HEK293 (cell line): ENCODE results near the gene GLO1.

Experiments
- CTCF ChIA-PET: fragments of 350-600 bp; formaldehyde crosslinking; extraction: SDS; loops from one replicate; lab custom pipeline; 2021; ENCODE audit warnings: antibody characterized with exemption; lab: Yijun Ruan, JAX
- POLR2A ChIA-PET: fragments of 300-600 bp; formaldehyde crosslinking; extraction: SDS; loops from one replicate; lab custom pipeline; 2020; ENCODE audit warnings: antibody characterized with exemption, inconsistent platforms; lab: Yijun Ruan, JAX
- H3K27ac ChIP-seq: fragments of 200-500 bp; sonication (Bioruptor generic); 2 replicates; pipeline ENCODE4 v1.5.1; 2014; ENCODE audit warnings: low read depth, low read length, control low read depth, inconsistent platforms; ENCODE audit errors: extremely low read depth
- H3K36me3 ChIP-seq, 2 experiments: fragments of 200-500 bp in 1 of 2; sonication (Bioruptor generic) in 1 of 2; 1 replicate in 1 of 2; 2 replicates in 1 of 2; pipeline ENCODE4 v1.5.1; 2014 to 2017; ENCODE audit warnings: inconsistent platforms in 2 of 2, low read length in 2 of 2; ENCODE audit not compliant: control insufficient read depth in 2 of 2, insufficient read depth in 1 of 2
- H3K4me1 ChIP-seq: fragments of 200-500 bp; sonication (Bioruptor generic); 2 replicates; pipeline ENCODE4 v1.5.1; 2014; ENCODE audit warnings: mild to moderate bottlenecking, low read length, inconsistent platforms; ENCODE audit not compliant: control insufficient read depth, insufficient read depth
- H3K4me3 ChIP-seq: 2 replicates; pipeline ENCODE4 v1.5.1; 2011; ENCODE audit warnings: low read depth, mild to moderate bottlenecking, control low read depth, low read length, moderate library complexity
- H3K9me3 ChIP-seq: fragments of 200-500 bp; sonication (Bioruptor generic); 2 replicates; pipeline ENCODE4 v1.5.1; 2014; ENCODE audit warnings: low read depth, low read length, inconsistent platforms; ENCODE audit not compliant: control insufficient read depth, insufficient read depth
- KLF8 ChIP-seq: fragments of 450-650 bp; formaldehyde crosslinking; IDR thresholded peaks from 2 replicates; pipeline ENCODE4 v1.5.1; 2016; ENCODE audit warnings: missing biosample characterization, missing genetic modification characterization
- MYNN ChIP-seq: fragments of 450-650 bp; formaldehyde crosslinking; IDR thresholded peaks from 2 replicates; pipeline ENCODE4 v1.5.1; 2016; ENCODE audit warnings: missing biosample characterization, missing genetic modification characterization, borderline replicate concordance
- OVOL3 ChIP-seq: fragments of 450-650 bp; formaldehyde crosslinking; IDR thresholded peaks from 2 replicates; pipeline ENCODE4 v1.5.1; 2016; ENCODE audit warnings: missing biosample characterization, missing genetic modification characterization
- RBAK ChIP-seq: fragments of 450-650 bp; formaldehyde crosslinking; IDR thresholded peaks from 2 replicates; pipeline ENCODE4 v1.5.1; 2016; ENCODE audit warnings: missing biosample characterization, missing genetic modification characterization
- REPIN1 ChIP-seq: fragments of 450-650 bp; formaldehyde crosslinking; IDR thresholded peaks from 2 replicates; pipeline ENCODE4 v1.5.1; 2017; ENCODE audit warnings: missing biosample characterization, missing genetic modification characterization, low read depth
- SALL2 ChIP-seq: fragments of 450-650 bp; formaldehyde crosslinking; IDR thresholded peaks from 2 replicates; pipeline ENCODE4 v1.5.0; 2017; ENCODE audit warnings: missing biosample characterization, mild to moderate bottlenecking, missing genetic modification characterization, borderline replicate concordance
- SCRT2 ChIP-seq: fragments of 450-650 bp; formaldehyde crosslinking; IDR thresholded peaks from 2 replicates; pipeline ENCODE4 v1.5.1; 2016; ENCODE audit warnings: missing biosample characterization, missing genetic modification characterization
- YY2 ChIP-seq: fragments of 450-650 bp; formaldehyde crosslinking; IDR thresholded peaks from 2 replicates; pipeline ENCODE4 v1.5.1; 2016; ENCODE audit warnings: missing biosample characterization, missing genetic modification characterization
- ZFHX2 ChIP-seq: fragments of 450-650 bp; formaldehyde crosslinking; conservative IDR thresholded peaks from 2 replicates; pipeline ENCODE4 v1.5.1; 2016; ENCODE audit warnings: missing biosample characterization, missing genetic modification characterization
- ZNF157 ChIP-seq: fragments of 450-650 bp; formaldehyde crosslinking; IDR thresholded peaks from 2 replicates; pipeline ENCODE4 v1.5.1; 2016; ENCODE audit warnings: missing biosample characterization, missing genetic modification characterization
- ZNF174 ChIP-seq: fragments of 450-650 bp; formaldehyde crosslinking; IDR thresholded peaks from 2 replicates; pipeline ENCODE4 v1.5.0; 2017; ENCODE audit warnings: missing biosample characterization, mild to moderate bottlenecking, missing genetic modification characterization
- ZNF221 ChIP-seq: fragments of 450-650 bp; formaldehyde crosslinking; IDR thresholded peaks from 2 replicates; pipeline ENCODE4 v1.5.1; 2017; ENCODE audit warnings: missing biosample characterization, missing genetic modification characterization, borderline replicate concordance
- ZNF274 ChIP-seq, 2 experiments: fragments of 200-500 bp in 1 of 2; fragments of 450-650 bp in 1 of 2; sonication (Bioruptor generic) in 1 of 2; formaldehyde crosslinking in 1 of 2; IDR thresholded peaks; 2 replicates each; pipeline versions ENCODE4 v1.5.1 to v1.6.1; 2014 to 2016; ENCODE audit warnings: borderline replicate concordance in 1 of 2, inconsistent platforms in 1 of 2, low read length in 1 of 2, missing biosample characterization in 1 of 2, missing genetic modification characterization in 1 of 2
- ZNF350 ChIP-seq: fragments of 450-650 bp; formaldehyde crosslinking; IDR thresholded peaks from 2 replicates; pipeline ENCODE4 v1.5.0; 2017; ENCODE audit warnings: missing biosample characterization, mild to moderate bottlenecking, missing genetic modification characterization
- ZNF596 ChIP-seq: fragments of 450-650 bp; IDR thresholded peaks from 2 replicates; pipeline ENCODE4 v1.5.0; 2018; ENCODE audit warnings: missing biosample characterization, mild to moderate bottlenecking, missing genetic modification characterization, moderate library complexity
- ZNF624 ChIP-seq: fragments of 450-650 bp; formaldehyde crosslinking; IDR thresholded peaks from 2 replicates; pipeline ENCODE4 v1.5.1; 2017; ENCODE audit warnings: missing biosample characterization, missing genetic modification characterization
- TF ChIP-seq, protein P1 (sequence below): fragments of 450-650 bp; formaldehyde crosslinking; IDR thresholded peaks from 2 replicates; pipeline ENCODE4; 2016; ENCODE audit warnings: missing biosample characterization, missing genetic modification characterization
- TF ChIP-seq, protein P2 (sequence below): fragments of 450-650 bp; formaldehyde crosslinking; IDR thresholded peaks from 2 replicates; pipeline ENCODE4 v1.5.1; 2017; ENCODE audit warnings: missing biosample characterization, missing genetic modification characterization
- TF ChIP-seq, protein P3 (sequence below): fragments of 450-650 bp; formaldehyde crosslinking; conservative IDR thresholded peaks from 2 replicates; pipeline ENCODE4 v1.5.1; 2016; ENCODE audit warnings: low read depth, missing biosample characterization, missing genetic modification characterization

GLO1 gene

DNA sequence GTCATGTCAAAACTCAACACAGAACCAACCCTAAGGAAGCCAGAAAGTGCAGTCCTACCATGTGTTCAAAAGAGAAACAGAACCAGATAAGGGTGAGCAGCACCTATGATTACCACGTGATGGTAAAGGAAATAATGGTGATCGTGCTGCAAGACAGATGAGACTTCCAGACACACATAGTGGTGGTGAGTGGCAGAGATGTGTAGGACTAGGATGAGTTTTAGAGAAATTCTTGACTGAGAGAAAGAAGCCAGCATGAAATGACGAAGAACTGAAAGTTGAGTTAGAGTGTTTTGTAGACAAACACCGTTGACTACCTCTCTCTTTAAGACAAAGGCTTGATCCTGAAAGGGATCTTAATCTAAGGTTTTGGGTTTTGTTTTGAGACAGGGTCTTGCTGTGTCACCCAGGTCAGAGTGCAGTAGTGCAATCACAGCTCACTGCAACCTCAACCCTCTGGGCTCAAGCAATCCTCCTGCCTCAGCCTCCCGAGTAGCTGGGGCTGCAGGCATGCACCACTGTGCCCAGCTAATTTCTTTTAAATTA, 52.7 kb downstream of the GLO1 start (continued):
- TF ChIP-seq, protein P1, sequence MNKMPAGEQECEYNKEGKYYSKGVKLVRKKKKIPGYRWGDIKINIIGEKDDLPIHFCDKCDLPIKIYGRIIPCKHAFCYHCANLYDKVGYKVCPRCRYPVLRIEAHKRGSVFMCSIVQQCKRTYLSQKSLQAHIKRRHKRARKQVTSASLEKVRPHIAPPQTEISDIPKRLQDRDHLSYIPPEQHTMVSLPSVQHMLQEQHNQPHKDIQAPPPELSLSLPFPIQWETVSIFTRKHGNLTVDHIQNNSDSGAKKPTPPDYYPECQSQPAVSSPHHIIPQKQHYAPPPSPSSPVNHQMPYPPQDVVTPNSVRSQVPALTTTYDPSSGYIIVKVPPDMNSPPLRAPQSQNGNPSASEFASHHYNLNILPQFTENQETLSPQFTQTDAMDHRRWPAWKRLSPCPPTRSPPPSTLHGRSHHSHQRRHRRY (tag by site-specific recombination): no peak
- TF ChIP-seq ZNF624 (tag by site-specific recombination) (no peak), RBAK (no peak), KLF8 (tag by site-specific recombination) (no peak), REPIN1 (tag by site-specific recombination) (no peak)

DNA sequence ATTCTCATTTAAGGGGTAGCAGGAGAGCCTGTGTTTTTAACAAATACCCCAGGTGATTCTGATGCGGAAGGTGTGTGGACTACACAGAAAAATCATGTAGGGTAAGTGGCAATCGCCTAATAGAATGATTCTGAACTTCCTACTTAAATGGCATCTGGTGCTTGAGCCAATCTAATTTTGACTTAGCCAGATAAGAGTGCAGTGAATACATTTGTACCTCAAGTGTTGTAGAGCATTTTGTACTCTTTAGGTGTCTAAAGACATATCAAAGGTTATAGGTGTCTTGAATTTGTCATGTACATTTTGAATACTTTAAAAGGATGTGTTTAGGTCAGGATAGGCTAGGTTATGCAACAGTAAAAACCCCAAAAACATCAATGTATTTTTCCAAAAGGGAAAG, 53.2 kb downstream of the GLO1 start:
- Histone ChIP-seq H3K4me1 (peaks cover 11% of the 10 kb centered on the region), H3K27ac (no peak overlapping the region), H3K4me3 (no peak overlapping the region), H3K9me3 (no peaks in the 10 kb centered on the region), H3K36me3 (no peaks in the 10 kb centered on the region; a peak in 1 of 3 replicates)
- ChIA-PET CTCF (no interaction called here), POLR2A (no interaction called here)
- TF ChIP-seq, protein P2, sequence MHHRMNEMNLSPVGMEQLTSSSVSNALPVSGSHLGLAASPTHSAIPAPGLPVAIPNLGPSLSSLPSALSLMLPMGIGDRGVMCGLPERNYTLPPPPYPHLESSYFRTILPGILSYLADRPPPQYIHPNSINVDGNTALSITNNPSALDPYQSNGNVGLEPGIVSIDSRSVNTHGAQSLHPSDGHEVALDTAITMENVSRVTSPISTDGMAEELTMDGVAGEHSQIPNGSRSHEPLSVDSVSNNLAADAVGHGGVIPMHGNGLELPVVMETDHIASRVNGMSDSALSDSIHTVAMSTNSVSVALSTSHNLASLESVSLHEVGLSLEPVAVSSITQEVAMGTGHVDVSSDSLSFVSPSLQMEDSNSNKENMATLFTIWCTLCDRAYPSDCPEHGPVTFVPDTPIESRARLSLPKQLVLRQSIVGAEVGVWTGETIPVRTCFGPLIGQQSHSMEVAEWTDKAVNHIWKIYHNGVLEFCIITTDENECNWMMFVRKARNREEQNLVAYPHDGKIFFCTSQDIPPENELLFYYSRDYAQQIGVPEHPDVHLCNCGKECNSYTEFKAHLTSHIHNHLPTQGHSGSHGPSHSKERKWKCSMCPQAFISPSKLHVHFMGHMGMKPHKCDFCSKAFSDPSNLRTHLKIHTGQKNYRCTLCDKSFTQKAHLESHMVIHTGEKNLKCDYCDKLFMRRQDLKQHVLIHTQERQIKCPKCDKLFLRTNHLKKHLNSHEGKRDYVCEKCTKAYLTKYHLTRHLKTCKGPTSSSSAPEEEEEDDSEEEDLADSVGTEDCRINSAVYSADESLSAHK (tag by site-specific recombination): no peak
- no peak for TF ChIP-seq ZNF157
- no peak for TF ChIP-seq ZNF174 (tag by site-specific recombination)
- TF ChIP-seq ZNF596 (tag by site-specific recombination): no peak
- TF ChIP-seq OVOL3 (tag by site-specific recombination): no peak
- TF ChIP-seq SALL2 (tag by site-specific recombination): no peak
- TF ChIP-seq SCRT2 (tag by site-specific recombination): no peak
- TF ChIP-seq ZNF274 (IDR thresholded peaks at IDR 0.05; ENCODE audit: low read length): no peak
- no peak for TF ChIP-seq ZNF274 (tag by site-specific recombination; IDR thresholded peaks at IDR 0.05; ENCODE audit: borderline replicate concordance)
- no peak for TF ChIP-seq MYNN (tag by site-specific recombination)
- no peak for TF ChIP-seq ZFHX2
- TF ChIP-seq ZNF221 (tag by site-specific recombination): no peak
- TF ChIP-seq YY2: no peak
- TF ChIP-seq ZNF350: no peak
- TF ChIP-seq, protein P3, sequence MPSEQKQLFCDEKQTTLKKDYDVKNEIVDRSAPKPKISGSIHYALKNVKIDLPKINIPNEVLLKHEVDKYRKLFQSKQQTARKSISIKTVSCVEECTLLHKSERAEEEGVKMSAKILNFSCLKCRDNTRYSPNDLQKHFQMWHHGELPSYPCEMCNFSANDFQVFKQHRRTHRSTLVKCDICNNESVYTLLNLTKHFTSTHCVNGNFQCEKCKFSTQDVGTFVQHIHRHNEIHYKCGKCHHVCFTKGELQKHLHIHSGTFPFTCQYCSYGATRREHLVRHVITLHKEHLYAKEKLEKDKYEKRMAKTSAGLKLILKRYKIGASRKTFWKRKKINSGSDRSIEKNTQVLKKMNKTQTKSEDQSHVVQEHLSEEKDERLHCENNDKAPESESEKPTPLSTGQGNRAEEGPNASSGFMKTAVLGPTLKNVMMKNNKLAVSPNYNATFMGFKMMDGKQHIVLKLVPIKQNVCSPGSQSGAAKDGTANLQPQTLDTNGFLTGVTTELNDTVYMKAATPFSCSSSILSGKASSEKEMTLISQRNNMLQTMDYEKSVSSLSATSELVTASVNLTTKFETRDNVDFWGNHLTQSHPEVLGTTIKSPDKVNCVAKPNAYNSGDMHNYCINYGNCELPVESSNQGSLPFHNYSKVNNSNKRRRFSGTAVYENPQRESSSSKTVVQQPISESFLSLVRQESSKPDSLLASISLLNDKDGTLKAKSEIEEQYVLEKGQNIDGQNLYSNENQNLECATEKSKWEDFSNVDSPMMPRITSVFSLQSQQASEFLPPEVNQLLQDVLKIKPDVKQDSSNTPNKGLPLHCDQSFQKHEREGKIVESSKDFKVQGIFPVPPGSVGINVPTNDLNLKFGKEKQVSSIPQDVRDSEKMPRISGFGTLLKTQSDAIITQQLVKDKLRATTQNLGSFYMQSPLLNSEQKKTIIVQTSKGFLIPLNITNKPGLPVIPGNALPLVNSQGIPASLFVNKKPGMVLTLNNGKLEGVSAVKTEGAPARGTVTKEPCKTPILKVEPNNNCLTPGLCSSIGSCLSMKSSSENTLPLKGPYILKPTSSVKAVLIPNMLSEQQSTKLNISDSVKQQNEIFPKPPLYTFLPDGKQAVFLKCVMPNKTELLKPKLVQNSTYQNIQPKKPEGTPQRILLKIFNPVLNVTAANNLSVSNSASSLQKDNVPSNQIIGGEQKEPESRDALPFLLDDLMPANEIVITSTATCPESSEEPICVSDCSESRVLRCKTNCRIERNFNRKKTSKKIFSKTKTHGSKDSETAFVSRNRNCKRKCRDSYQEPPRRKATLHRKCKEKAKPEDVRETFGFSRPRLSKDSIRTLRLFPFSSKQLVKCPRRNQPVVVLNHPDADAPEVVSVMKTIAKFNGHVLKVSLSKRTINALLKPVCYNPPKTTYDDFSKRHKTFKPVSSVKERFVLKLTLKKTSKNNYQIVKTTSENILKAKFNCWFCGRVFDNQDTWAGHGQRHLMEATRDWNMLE (tag by site-specific recombination): no peak
